K562 (cell line): ENCODE data around the gene STRIP1. TPM values are rescaled to one million over a fixed set of nuclear protein-coding genes. Genes with fewer than 3 reads are reported as not detected.

ENCODE experiments used
- ATAC-seq: fragments of 200-7000 bp; cut with Tn5 transposase; 3 replicates; pipeline ENCODE4 v1.9.1; 2020; ENCODE audit warnings: moderate library complexity
- BruUV-seq: library from RNA; stranded (reverse); fragments of 400-500 nt; replicated peaks from 2 replicates; lab custom pipeline; 2021; lab: Mats Ljungman, UMichigan
- CTCF ChIA-PET: fragments of 300-600 bp; formaldehyde crosslinking; extraction: SDS; loops from one replicate; lab custom pipeline; 2021; ENCODE audit warnings: low intra/inter-chr PET ratio; lab: Yijun Ruan, JAX
- POLR2A ChIA-PET: fragments of 300-600, 350-650 bp; sonication (Branson Sonifier 250); formaldehyde crosslinking; extraction: SDS; loops from one replicate; lab custom pipeline; 2021; ENCODE audit warnings: antibody characterized with exemption, inconsistent platforms; lab: Yijun Ruan, JAX
- DNase-seq, 4 experiments: peaks; one replicate each; pipeline versions ENCODE4 v3.0.0 to v3.0.0-alpha.2; 2011 to 2018; ENCODE audit warnings: low spot score in 3 of 4, mixed read lengths in 3 of 4; ENCODE audit errors: extremely low read depth in 1 of 4
- FAIRE-seq: peaks from 2 replicates; lab custom pipeline; 2011; peaks lifted over from hg19 to GRCh38; lab: Jason Lieb, UNC
- H2AFZ ChIP-seq: 2 replicates; pipeline ENCODE4 v1.6.0; 2011; ENCODE audit warnings: low read depth, low read length, control low read depth, inconsistent platforms
- H3K27ac ChIP-seq: fragments of 200-600 bp; 3 replicates; pipeline ENCODE4 v1.8.0; 2011; ENCODE audit warnings: low read depth, mild to moderate bottlenecking, control low read depth, inconsistent platforms, low read length, moderate library complexity, mixed read lengths; ENCODE audit errors: extremely low read depth
- H3K27me3 ChIP-seq, 2 experiments: fragments of 300-600 bp in 1 of 2; 2 replicates in 1 of 2; 3 replicates in 1 of 2; pipeline versions ENCODE4 v1.6.0 to v1.8.0; 2011; ENCODE audit warnings: inconsistent platforms in 2 of 2, low read length in 2 of 2, mild to moderate bottlenecking in 1 of 2, mixed read lengths in 1 of 2, moderate library complexity in 1 of 2; ENCODE audit not compliant: control insufficient read depth in 2 of 2, insufficient read depth in 2 of 2
- H3K36me3 ChIP-seq: fragments of 300-600 bp; 3 replicates; pipeline ENCODE4 v1.8.0; 2011; ENCODE audit warnings: mild to moderate bottlenecking, low read length, inconsistent platforms; ENCODE audit not compliant: control insufficient read depth, insufficient read depth
- H3K4me1 ChIP-seq, 2 experiments: fragments of 200-600 bp in 1 of 2; replicated peaks in 1 of 2; 2 replicates in 1 of 2; 3 replicates in 1 of 2; pipeline versions ENCODE4 v1.5.1 to v1.8.0; 2011; ENCODE audit warnings: inconsistent platforms in 2 of 2, low read length in 2 of 2, mild to moderate bottlenecking in 1 of 2, mixed read lengths in 1 of 2, moderate library complexity in 1 of 2; ENCODE audit not compliant: control insufficient read depth in 2 of 2, insufficient read depth in 2 of 2
- H3K4me2 ChIP-seq: 2 replicates; pipeline ENCODE4 v1.6.1; 2011; ENCODE audit warnings: low read length, control low read depth, inconsistent platforms, mixed read lengths; ENCODE audit not compliant: insufficient read depth
- H3K4me3 ChIP-seq: fragments of 200-600 bp; sonication (generic), shearing (Covaris generic); 2 replicates; pipeline ENCODE4 v1.5.1; 2016; ENCODE audit warnings: control low read depth, inconsistent platforms
- H3K79me2 ChIP-seq: fragments of 200-600 bp; 3 replicates; pipeline ENCODE4 v1.8.0; 2011; ENCODE audit warnings: low read length, inconsistent platforms; ENCODE audit not compliant: control insufficient read depth, insufficient read depth
- H3K9ac ChIP-seq, 2 experiments: 2 replicates each; pipeline versions ENCODE4 v1.6.0 to v1.6.1; 2011; ENCODE audit warnings: low read depth in 2 of 2, low read length in 2 of 2, control low read depth in 1 of 2, inconsistent platforms in 1 of 2, mild to moderate bottlenecking in 1 of 2, mixed read lengths in 1 of 2; ENCODE audit not compliant: insufficient read depth in 1 of 2
- H3K9me1 ChIP-seq: one replicate; pipeline ENCODE4 v1.6.0; 2011; ENCODE audit warnings: inconsistent platforms, mild to moderate bottlenecking, low read length, moderate library complexity; ENCODE audit not compliant: control insufficient read depth, insufficient read depth
- H3K9me3 ChIP-seq: replicated peaks from 2 replicates; pipeline ENCODE4 v1.5.1; 2011; ENCODE audit warnings: low read depth, low read length, inconsistent platforms; ENCODE audit not compliant: control insufficient read depth, insufficient read depth
- H4K20me1 ChIP-seq: replicated peaks from 2 replicates; pipeline ENCODE4 v1.6.1; 2011; ENCODE audit warnings: low read length, inconsistent platforms, mixed read lengths; ENCODE audit not compliant: control insufficient read depth, insufficient read depth
- CHD1 ChIP-seq: fragments of 200-600 bp; sonication (generic); IDR thresholded peaks from one replicate; pipeline ENCODE4 v1.6.1; 2012; ENCODE audit warnings: mild to moderate bottlenecking, moderate library complexity, low read length, inconsistent platforms
- ESRRB ChIP-seq: fragments of 250-450 bp; sonication (Bioruptor Pico); IDR thresholded peaks from 2 replicates; pipeline ENCODE4 v1.5.0; 2020; ENCODE audit warnings: mild to moderate bottlenecking, moderate library complexity, borderline replicate concordance
- MAFF ChIP-seq: IDR thresholded peaks from 2 replicates; pipeline ENCODE4 v1.6.1; 2012; ENCODE audit warnings: low read length, improper control_type of control experiment
- NFIX ChIP-seq: fragments of 250-450 bp; sonication (Bioruptor Pico); IDR thresholded peaks from 2 replicates; pipeline ENCODE4 v1.4.0; 2020; ENCODE audit warnings: low read depth, mild to moderate bottlenecking, moderate library complexity
- RBBP5 ChIP-seq: fragments of 200-600 bp; sonication (generic); IDR thresholded peaks from 2 replicates; pipeline ENCODE4 v1.6.1; 2012; ENCODE audit warnings: borderline replicate concordance, mild to moderate bottlenecking, low read length, control low read depth, inconsistent platforms; ENCODE audit not compliant: insufficient read depth, poor library complexity, severe bottlenecking
- RBM14 ChIP-seq: fragments of 200-400 bp; formaldehyde crosslinking; IDR thresholded peaks from 2 replicates; pipeline ENCODE4 v1.6.1; 2018; ENCODE audit warnings: low read depth, mild to moderate bottlenecking, low read length, moderate library complexity, borderline replicate concordance; ENCODE audit not compliant: insufficient read depth
- TFAM ChIP-seq: fragments of 250-450 bp; sonication (Bioruptor Pico); conservative IDR thresholded peaks from 2 replicates; pipeline ENCODE4 v1.5.0; 2021; ENCODE audit warnings: mild to moderate bottlenecking, moderate library complexity
- ZBTB40 ChIP-seq, 2 experiments: fragments of 450-650 bp in 1 of 2; sonication (generic) in 1 of 2; formaldehyde crosslinking in 1 of 2; IDR thresholded peaks; 2 replicates each; pipeline versions ENCODE4 v1.7.1 to v1.9.0; 2016 to 2022; ENCODE audit warnings: inconsistent platforms in 1 of 2, mild to moderate bottlenecking in 1 of 2, missing genetic modification reagents in 1 of 2
- ZFX ChIP-seq: sonication (generic); formaldehyde crosslinking; IDR thresholded peaks from 2 replicates; pipeline ENCODE4 v1.8.0; 2022; ENCODE audit warnings: mild to moderate bottlenecking, missing genetic modification reagents, moderate library complexity
- WGBS: fragments of 100-300 bp; shearing (Covaris generic); methylation state at CpG from one replicate; pipeline ENCODE4 v1.1.6; 2016; ENCODE audit warnings: low coverage, mixed read lengths; ENCODE audit not compliant: insufficient coverage; ENCODE audit errors: missing lambda C conversion rate; 5-methylcytosine and 5-hydroxymethylcytosine counted together
- in situ Hi-C: fragments of 300-500 bp; cut with MboI; formaldehyde crosslinking; loops from 4 replicates; pipeline ENCODE4 v1.15.0; 2018; ENCODE audit warnings: inconsistent platforms, mixed read lengths
- intact Hi-C: fragments of 100-400 bp; cut with micrococcal nuclease; formaldehyde crosslinking; loops from 2 replicates; pipeline ENCODE4 v1.14.2; 2022
- polyA plus RNA-seq, 8 experiments: library from polyadenylated mRNA; depleted of rRNA in 4 of 8; stranded (reverse) in 5 of 8; unstranded in 3 of 8; fragments of >200 nt; fragmentation: Nextera tagmentation in 2 of 8; fragmentation: Illumina TruSeq in 1 of 8; extraction: Ambion mirVana in 2 of 8; extraction: Trizol in 1 of 8; gene quantifications; 2 replicates each; pipeline versions ENCODE4 v1.2.1 to v1.2.3, GENCODE V29; 2011 to 2014; ENCODE audit warnings: inconsistent platforms in 1 of 8, missing spikeins in 1 of 8
- total RNA-seq, 7 experiments: library from RNA; depleted of rRNA in 6 of 7; stranded (reverse); fragments of >200 nt in 6 of 7; fragmentation: Illumina TruSeq in 2 of 7; extraction: Trizol in 2 of 7; gene quantifications; 2 replicates each; pipeline versions ENCODE4 v1.2.1 to v1.2.3, GENCODE V29; 2011 to 2021; ENCODE audit warnings: low replicate concordance in 1 of 7

STRIP1 gene
- total and polyA plus RNA-seq, 9 of the 15 experiments (the other 6 are each of a cell fraction or from before 2014, with no cell fraction given), result 9.9 to 42.3 (median 32.0) TPM

GRCh38 chr1:109985247-109986053 lies 49.0 kb upstream of the STRIP1 start:
- peak overlapping the region; percentile 86 for H3K4me3 ChIP-seq
- H3K9ac ChIP-seq, result peak overlapping the region; percentile 88 to 95
- ATAC-seq, result no peak; the same call in 2 of the 3 replicates
- H3K27ac ChIP-seq, result peak overlapping the region; percentile 91
- H4K20me1 ChIP-seq, result peaks cover 8% of the 10 kb centered on the region; the same call in 1 of the 2 replicates
- no peak for DNase-seq
- no peak for FAIRE-seq
- peak overlapping the region; percentile 93 for H2AFZ ChIP-seq
- peaks cover 38% of the 10 kb centered on the region for H3K36me3 ChIP-seq
- ChIA-PET CTCF (interaction anchor here (0.6 to 6.8 kb wide), 6 partner anchors 62 to 439 kb away, joined by 3 to 202 read pairs (median 6); no protein-coding TSS in a partner anchor), POLR2A (interaction anchor here (0.6 to 6.0 kb wide), 27 partner anchors 9 to 943 kb away, joined by 3 to 99 read pairs (median 4); partner anchors contain the start of genes GNAI3, STRIP1 and WDR47)
- no peaks in the 10 kb centered on the region for H3K9me3 ChIP-seq
- H3K79me2 ChIP-seq, result peaks cover 56% of the 10 kb centered on the region
- H3K27me3 ChIP-seq, result no peaks in the 10 kb centered on the region
- in situ Hi-C loops (loop anchor here (5.0 kb wide), 2 partner anchors 343 to 438 kb away; partner anchors contain the start of gene GNAI3), intact Hi-C loops (loop anchor here (2.0 kb wide), 2 partner anchors 67 to 345 kb away; no protein-coding TSS in a partner anchor)
- H3K4me2 ChIP-seq, result peak overlapping the region; percentile 94
- TSS peak; percentile 40 for BruUV-seq
- 4% methylated on average over 22 of the region's 22 CpGs for WGBS
- H3K9me1 ChIP-seq, result no peaks in the 10 kb centered on the region
- H3K4me1 ChIP-seq, result peaks cover 19 to 45% of the 10 kb centered on the region in 2 experiments
- no peak for TF ChIP-seq RBBP5
- TF ChIP-seq MAFF, result no peak
- peak; percentile 79 for TF ChIP-seq CHD1
- no peak for TF ChIP-seq NFIX (CRISPR knock-in tag)
- TF ChIP-seq ZBTB40 (IDR thresholded peaks at IDR 0.05), result 0 out of 2 replicates have a peak, but pooled peaks have one; percentile 18
- no peak for TF ChIP-seq ZBTB40 (CRISPR knock-in tag; IDR thresholded peaks at IDR 0.05)
- TF ChIP-seq RBM14, result no peak
- TF ChIP-seq TFAM, result no peak
- peak; percentile 56 for TF ChIP-seq ZFX
- 0 out of 2 replicates have a peak, but pooled peaks have one; percentile 22 for TF ChIP-seq ESRRB (CRISPR knock-in tag)
